ENCODE measurements around the gene INPP4A. TPM values are rescaled to one million over a fixed set of nuclear protein-coding genes. Genes with fewer than 3 reads are reported as not detected.

Gene INPP4A
- total and polyA plus RNA-seq, 2 of the 13 experiments (the other 11 are each of a cell fraction or from before 2014, with no cell fraction given) = 10.1 to 10.9 TPM

- peaks cover 21 to 62% of the 10 kb centered on the region in 2 experiments for H3K36me3 ChIP-seq (replicated peaks in 1 of 2; ENCODE audit: control insufficient read depth in 1 of 2, insufficient read depth in 2 of 2, low read length in 2 of 2)
- WGBS (ENCODE audit: low lambda C conversion rate) = 100% methylated on average over 3 of the region's 3 CpGs
- H3K27me3 ChIP-seq (ENCODE audit: control insufficient read depth in 1 of 2, insufficient read depth in 2 of 2, low read length in 2 of 2) = no peaks in the 10 kb centered on the region
- no peaks in the 10 kb centered on the region for H3K9me3 ChIP-seq (ENCODE audit: low read length)
- H3K4me1 ChIP-seq (ENCODE audit: insufficient read depth, low read length) = no peaks in the 10 kb centered on the region
- H3K9ac ChIP-seq (ENCODE audit: insufficient read depth, low read depth, low read length) = no peak overlapping the region
- H2AFZ ChIP-seq (ENCODE audit: low read length) = no peak overlapping the region
- H3K4me3 ChIP-seq (replicated peaks in 1 of 3; ENCODE audit: insufficient read depth in 1 of 3, low read depth in 2 of 3, low read length in 3 of 3) = no peak overlapping the region
- H4K20me1 ChIP-seq (ENCODE audit: insufficient read depth, low read length) = no peaks in the 10 kb centered on the region
- ATAC-seq (no peak), FAIRE-seq (no peak), DNase-seq (ENCODE audit: low spot score) (no peak)
- H3K27ac ChIP-seq (ENCODE audit: extremely low read length, insufficient read depth, low read length) = no peak overlapping the region
- ChIA-PET CTCF (ENCODE audit: low intra/inter-chr PET ratio, low total read pairs) (no interaction called here), POLR2A (no interaction called here)
- in situ Hi-C loops (cut with HindIII; ENCODE audit: extremely low pct_ligation_motif_present, low pct_unique_long_range_greater_than_20kb) = no loop called here
- BruUV-seq (replicated peaks) = no TSS peak
- no peak for TF ChIP-seq ZNF775 (CRISPR knock-in tag; IDR thresholded peaks at IDR 0.05; ENCODE audit: borderline replicate concordance)
- TF ChIP-seq HBP1 (CRISPR knock-in tag; IDR thresholded peaks at IDR 0.05; ENCODE audit: low read depth) = no peak
- TF ChIP-seq STAG1 (CRISPR knock-in tag; IDR thresholded peaks at IDR 0.05) = no peak
- no peak for TF ChIP-seq JDP2 (CRISPR knock-in tag; IDR thresholded peaks at IDR 0.05; ENCODE audit: borderline replicate concordance)
- TF ChIP-seq RBM22 (optimal IDR thresholded peaks at IDR 0.05; ENCODE audit: low read length) = peak; percentile 49
- TF ChIP-seq HMGXB4 (CRISPR knock-in tag; IDR thresholded peaks at IDR 0.05; ENCODE audit: borderline replicate concordance in 1 of 2, low read depth in 1 of 2) = no peak
- TF ChIP-seq AFF4 (CRISPR knock-in tag; IDR thresholded peaks at IDR 0.05) = no peak
- intact Hi-C loops (cut with micrococcal nuclease; ENCODE audit: unreplicated experiment) = no loop called here
- no peaks in the 10 kb centered on the region for H3K79me2 ChIP-seq (ENCODE audit: insufficient read depth, low read length)
- H3K4me2 ChIP-seq (ENCODE audit: low read depth, low read length) = no peak overlapping the region
These were observed 187.7 kb downstream of the INPP4A start for GRCh38 chr2:98632351-98632750.
